H1 (cell line): ENCODE measurements around the gene CPM. TPM values are rescaled to one million over a fixed set of nuclear protein-coding genes. Genes with fewer than 3 reads are reported as not detected.

Experiments used
- CTCF ChIA-PET: fragments of 300-600 bp; sonication (Branson Sonifier 250); formaldehyde crosslinking; loops from one replicate; lab custom pipeline; 2021; ENCODE audit not compliant: partially characterized antibody; lab: Charles Lee
- POLR2A ChIA-PET: fragments of 300-600 bp; sonication (Branson Sonifier 250); formaldehyde crosslinking; loops from one replicate; lab custom pipeline; 2021; ENCODE audit warnings: inconsistent platforms; ENCODE audit not compliant: partially characterized antibody; lab: Charles Lee
- DNase-seq, 2 experiments: peaks; one replicate each; pipeline versions ENCODE4 v3.0.0 to v3.0.0-alpha.2; 2010 to 2022; ENCODE audit warnings: low spot score in 2 of 2, low read depth in 1 of 2, mixed read lengths in 1 of 2
- FAIRE-seq: peaks from 2 replicates; lab custom pipeline; 2011; peaks lifted over from hg19 to GRCh38; lab: Jason Lieb, UNC
- H2AFZ ChIP-seq: 2 replicates; pipeline ENCODE4 v1.8.1; 2012; ENCODE audit warnings: low read length, inconsistent platforms
- H2AK5ac ChIP-seq: 2 replicates; pipeline ENCODE4 v1.6.1; 2013; ENCODE audit warnings: low read depth, low read length
- H2BK120ac ChIP-seq: replicated peaks from 2 replicates; pipeline ENCODE3; 2013; ENCODE audit warnings: low read depth, low read length, inconsistent platforms
- H2BK12ac ChIP-seq: 2 replicates; pipeline ENCODE4 v1.6.1; 2013; ENCODE audit warnings: low read depth, low read length
- H2BK15ac ChIP-seq: 2 replicates; pipeline ENCODE4 v1.6.1; 2013; ENCODE audit warnings: low read length
- H2BK20ac ChIP-seq: 2 replicates; pipeline ENCODE4 v1.6.1; 2013; ENCODE audit warnings: low read length
- H2BK5ac ChIP-seq: 2 replicates; pipeline ENCODE4 v1.6.1; 2013; ENCODE audit warnings: low read depth, low read length
- H3K14ac ChIP-seq: 2 replicates; pipeline ENCODE4 v1.6.1; 2013; ENCODE audit warnings: inconsistent platforms; ENCODE audit not compliant: insufficient read length
- H3K18ac ChIP-seq: 2 replicates; pipeline ENCODE4 v1.6.1; 2013; ENCODE audit warnings: low read length; ENCODE audit errors: extremely low read depth
- H3K23ac ChIP-seq: 2 replicates; pipeline ENCODE4 v1.6.1; 2013; ENCODE audit warnings: inconsistent platforms; ENCODE audit not compliant: insufficient read length
- H3K23me2 ChIP-seq: 2 replicates; pipeline ENCODE4 v1.6.1; 2013; ENCODE audit warnings: low read depth, low read length
- H3K27ac ChIP-seq: 2 replicates; pipeline ENCODE4 v1.6.1; 2011; ENCODE audit warnings: low read depth, low read length, inconsistent platforms
- H3K27me3 ChIP-seq, 4 experiments: replicated peaks in 1 of 4; 1 replicate in 1 of 4; 2 replicates in 3 of 4; pipeline versions ENCODE4 v1.6.1 to v1.8.1; 2011 to 2013; ENCODE audit warnings: low read length in 3 of 4, mild to moderate bottlenecking in 3 of 4, inconsistent platforms in 2 of 4, mixed read lengths in 2 of 4, moderate library complexity in 1 of 4; ENCODE audit not compliant: control insufficient read depth in 3 of 4, insufficient read depth in 3 of 4; ENCODE audit errors: extremely low read depth in 1 of 4
- H3K36me3 ChIP-seq, 4 experiments: 2 replicates each; pipeline versions ENCODE4 v1.6.1 to v1.8.1; 2011 to 2013; ENCODE audit warnings: mild to moderate bottlenecking in 4 of 4, low read length in 3 of 4, moderate library complexity in 2 of 4, control low read depth in 1 of 4, inconsistent platforms in 1 of 4; ENCODE audit not compliant: insufficient read depth in 4 of 4, control insufficient read depth in 2 of 4
- H3K4ac ChIP-seq: replicated peaks from 2 replicates; pipeline ENCODE3; 2013; ENCODE audit warnings: low read length, low read depth, mixed read lengths, inconsistent platforms; ENCODE audit not compliant: insufficient read length
- H3K4me1 ChIP-seq, 4 experiments: replicated peaks in 1 of 4; 1 replicate in 1 of 4; 2 replicates in 3 of 4; pipeline versions ENCODE4 v1.6.1 to v1.8.1; 2011 to 2013; ENCODE audit warnings: low read length in 3 of 4, inconsistent platforms in 2 of 4, mixed read lengths in 1 of 4; ENCODE audit not compliant: insufficient read depth in 4 of 4, control insufficient read depth in 3 of 4
- H3K4me2 ChIP-seq, 2 experiments: 2 replicates each; pipeline versions ENCODE4 v1.6.1 to v1.8.1; 2011 to 2013; ENCODE audit warnings: low read depth in 2 of 2, low read length in 2 of 2, control low read depth in 1 of 2, inconsistent platforms in 1 of 2, mild to moderate bottlenecking in 1 of 2; ENCODE audit not compliant: insufficient read depth in 1 of 2
- H3K4me3 ChIP-seq, 4 experiments: fragments of 200-600, 300-600 bp in 1 of 4; sonication (generic), shearing (Covaris generic), sonication (Bioruptor Twin) in 1 of 4; 2 replicates each; pipeline versions ENCODE4 v1.5.1 to v1.8.1; 2011 to 2016; ENCODE audit warnings: low read length in 4 of 4, low read depth in 3 of 4, control low read depth in 2 of 4, inconsistent platforms in 2 of 4, mild to moderate bottlenecking in 2 of 4, mixed read lengths in 1 of 4, moderate library complexity in 1 of 4; ENCODE audit not compliant: insufficient read depth in 2 of 4; ENCODE audit errors: extremely low read depth in 1 of 4
- H3K56ac ChIP-seq: replicated peaks from 2 replicates; pipeline ENCODE3; 2013; ENCODE audit warnings: low read depth, mild to moderate bottlenecking, mixed read lengths, low read length, inconsistent platforms; ENCODE audit not compliant: insufficient read length
- H3K79me1 ChIP-seq: 2 replicates; pipeline ENCODE4 v1.6.1; 2013; ENCODE audit warnings: low read depth, low read length, control low read depth
- H3K79me2 ChIP-seq, 2 experiments: 2 replicates each; pipeline versions ENCODE4 v1.6.1 to v1.8.1; 2012 to 2013; ENCODE audit warnings: low read length in 2 of 2, mild to moderate bottlenecking in 2 of 2, inconsistent platforms in 1 of 2; ENCODE audit not compliant: insufficient read depth in 2 of 2, control insufficient read depth in 1 of 2
- H3K9ac ChIP-seq, 4 experiments: replicated peaks in 1 of 4; 1 replicate in 1 of 4; 2 replicates in 3 of 4; pipeline versions ENCODE4 v1.6.1 to v1.8.1; 2011 to 2013; ENCODE audit warnings: low read depth in 3 of 4, low read length in 3 of 4, control low read depth in 2 of 4, mild to moderate bottlenecking in 2 of 4, moderate library complexity in 2 of 4, inconsistent platforms in 1 of 4; ENCODE audit errors: extremely low read depth in 1 of 4
- H3K9me3 ChIP-seq, 2 experiments: 2 replicates each; pipeline versions ENCODE4 v1.6.1 to v1.8.1; 2012 to 2013; ENCODE audit warnings: mild to moderate bottlenecking in 2 of 2, moderate library complexity in 2 of 2, control low read depth in 1 of 2, inconsistent platforms in 1 of 2, low read depth in 1 of 2, low read length in 1 of 2, mixed read lengths in 1 of 2; ENCODE audit not compliant: insufficient read depth in 2 of 2
- H4K20me1 ChIP-seq, 2 experiments: replicated peaks in 1 of 2; 2 replicates each; pipeline versions ENCODE3 to v1.8.1; 2011 to 2013; ENCODE audit warnings: inconsistent platforms in 2 of 2, low read length in 2 of 2, mild to moderate bottlenecking in 1 of 2; ENCODE audit not compliant: insufficient read depth in 2 of 2, control insufficient read depth in 1 of 2
- H4K5ac ChIP-seq: 2 replicates; pipeline ENCODE4 v1.6.1; 2013; ENCODE audit warnings: low read length, low read depth, mixed read lengths, inconsistent platforms; ENCODE audit not compliant: insufficient read length
- H4K8ac ChIP-seq: 2 replicates; pipeline ENCODE4 v1.8.0; 2013; ENCODE audit warnings: mild to moderate bottlenecking, moderate library complexity, low read length, inconsistent platforms; ENCODE audit not compliant: insufficient read depth; ENCODE audit errors: extremely low read depth
- H4K91ac ChIP-seq: replicated peaks from 2 replicates; pipeline ENCODE3; 2013; ENCODE audit warnings: low read length, mixed read lengths, inconsistent platforms; ENCODE audit not compliant: insufficient read length
- CEBPB ChIP-seq: IDR thresholded peaks from 2 replicates; pipeline ENCODE4 v1.6.1; 2012; ENCODE audit warnings: low read depth, low read length
- CHD1 ChIP-seq: IDR thresholded peaks from 2 replicates; pipeline ENCODE4 v1.6.1; 2012; ENCODE audit warnings: low read depth, low read length, improper control_type of control experiment
- CTBP2 ChIP-seq: IDR thresholded peaks from 2 replicates; pipeline ENCODE4 v1.7.0; 2011; ENCODE audit warnings: borderline replicate concordance, mild to moderate bottlenecking, moderate library complexity, mixed read lengths, low read length; ENCODE audit not compliant: insufficient read depth, insufficient read length
- EGR1 ChIP-seq: IDR thresholded peaks from 2 replicates; pipeline ENCODE4 v1.6.1; 2011; ENCODE audit warnings: low read depth, low read length, borderline replicate concordance
- GTF2F1 ChIP-seq: IDR thresholded peaks from 2 replicates; pipeline ENCODE4 v1.6.1; 2012; ENCODE audit warnings: low read depth, low read length, improper control_type of control experiment, borderline replicate concordance
- KDM4A ChIP-seq: IDR thresholded peaks from one replicate; pipeline ENCODE4 v1.7.1; 2012; ENCODE audit warnings: low read depth, mild to moderate bottlenecking, moderate library complexity, low read length, inconsistent platforms; ENCODE audit not compliant: severe bottlenecking
- KDM5A ChIP-seq: fragments of 200-600 bp; IDR thresholded peaks from 2 replicates; pipeline ENCODE4 v1.7.1; 2012; ENCODE audit warnings: mild to moderate bottlenecking, low read length, inconsistent platforms, mixed read lengths
- ZNF274 ChIP-seq: IDR thresholded peaks from 2 replicates; pipeline ENCODE4 v1.7.0; 2012; ENCODE audit warnings: low read length, borderline replicate concordance; ENCODE audit errors: extremely low read depth
- polyA plus RNA-seq, 7 experiments: library from polyadenylated mRNA; depleted of rRNA in 3 of 7; stranded (reverse) in 5 of 7; unstranded in 2 of 7; fragments of >200 nt in 5 of 7; fragments of 200-250 nt in 2 of 7; gene quantifications; 1 replicate in 5 of 7; 2 replicates in 1 of 7; 4 replicates in 1 of 7; pipeline versions ENCODE4 v1.2.1 to v1.2.3, GENCODE V29; 2011 to 2013; ENCODE audit warnings: missing spikeins in 2 of 7, mixed read lengths in 2 of 7
- total RNA-seq: library from RNA; stranded (reverse); fragmentation: NEBNext Ultra II Directional; extraction: Animal tissue kit (Norgen Biotek cat#: 25700); gene quantifications from 2 replicates; pipeline ENCODE4 v1.2.1, GENCODE V29; 2021
- TF ChIP-seq, protein P1 (sequence below): IDR thresholded peaks from 2 replicates; pipeline ENCODE4 v1.6.1; 2011; ENCODE audit warnings: low read depth, mild to moderate bottlenecking, low read length; ENCODE audit not compliant: insufficient read depth
- TF ChIP-seq, protein P2 (sequence below): IDR thresholded peaks from 2 replicates; pipeline ENCODE4 v1.6.1; 2012; ENCODE audit warnings: low read length, inconsistent platforms

CPM gene
- total and polyA plus RNA-seq, 2 of the 8 experiments (the other 6 are each of a cell fraction or from before 2014, with no cell fraction given), result 0.33 to 3.1 TPM

DNA sequence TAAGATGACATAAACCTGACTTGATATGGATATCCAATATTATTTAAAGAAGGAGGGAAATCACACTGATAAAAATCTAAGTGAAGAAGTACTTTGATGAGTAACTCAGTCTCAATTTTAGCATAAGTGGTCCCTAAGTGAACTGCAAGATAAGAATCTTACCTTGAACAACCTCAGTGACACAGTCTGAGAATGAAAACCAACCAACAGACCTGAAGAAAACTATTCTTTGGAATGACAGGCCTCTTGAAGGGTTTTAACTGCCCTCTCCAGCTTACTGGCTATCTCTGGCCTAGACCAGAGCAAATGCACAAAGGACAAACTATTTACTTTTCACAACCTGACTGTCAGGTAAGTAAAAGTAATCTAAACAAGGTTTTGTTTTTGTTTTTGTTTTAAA, 44.7 kb downstream of the CPM start:
- no peaks in the 10 kb centered on the region for H3K9me3 ChIP-seq
- no peaks in the 10 kb centered on the region for H4K20me1 ChIP-seq
- H2BK20ac ChIP-seq, result no peak overlapping the region
- no peak for FAIRE-seq
- no peak overlapping the region for H3K14ac ChIP-seq
- no peak for DNase-seq
- no peak overlapping the region for H3K18ac ChIP-seq
- ChIA-PET CTCF (interaction anchor here (1.6 kb wide), 1 partner anchor 8 kb away, joined by 5 read pairs; no protein-coding TSS in a partner anchor), POLR2A (interaction anchor here (1.5 kb wide), 1 partner anchor 17 kb away, joined by 3 read pairs; no protein-coding TSS in a partner anchor)
- H3K23me2 ChIP-seq, result no peaks in the 10 kb centered on the region
- H2BK120ac ChIP-seq, result no peak overlapping the region
- H3K4me1 ChIP-seq, result no peaks in the 10 kb centered on the region
- no peaks in the 10 kb centered on the region for H3K79me2 ChIP-seq
- H2AFZ ChIP-seq, result no peak overlapping the region
- no peaks in the 10 kb centered on the region for H3K36me3 ChIP-seq
- H3K9ac ChIP-seq, result no peak overlapping the region
- no peak overlapping the region for H4K91ac ChIP-seq
- no peak overlapping the region for H4K8ac ChIP-seq
- H3K4me3 ChIP-seq, result no peak overlapping the region
- H2BK12ac ChIP-seq, result no peak overlapping the region
- no peak overlapping the region for H3K4ac ChIP-seq
- no peak overlapping the region for H2BK5ac ChIP-seq
- no peak overlapping the region for H3K56ac ChIP-seq
- no peak overlapping the region for H4K5ac ChIP-seq
- TF ChIP-seq CHD1 (no peak), KDM4A (no peak), CTBP2 (no peak), KDM5A (no peak), ZNF274 (no peak), EGR1 (no peak), CEBPB (no peak), GTF2F1 (no peak)
- TF ChIP-seq, protein P1, sequence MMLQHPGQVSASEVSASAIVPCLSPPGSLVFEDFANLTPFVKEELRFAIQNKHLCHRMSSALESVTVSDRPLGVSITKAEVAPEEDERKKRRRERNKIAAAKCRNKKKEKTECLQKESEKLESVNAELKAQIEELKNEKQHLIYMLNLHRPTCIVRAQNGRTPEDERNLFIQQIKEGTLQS, result no peak
- TF ChIP-seq, protein P2, sequence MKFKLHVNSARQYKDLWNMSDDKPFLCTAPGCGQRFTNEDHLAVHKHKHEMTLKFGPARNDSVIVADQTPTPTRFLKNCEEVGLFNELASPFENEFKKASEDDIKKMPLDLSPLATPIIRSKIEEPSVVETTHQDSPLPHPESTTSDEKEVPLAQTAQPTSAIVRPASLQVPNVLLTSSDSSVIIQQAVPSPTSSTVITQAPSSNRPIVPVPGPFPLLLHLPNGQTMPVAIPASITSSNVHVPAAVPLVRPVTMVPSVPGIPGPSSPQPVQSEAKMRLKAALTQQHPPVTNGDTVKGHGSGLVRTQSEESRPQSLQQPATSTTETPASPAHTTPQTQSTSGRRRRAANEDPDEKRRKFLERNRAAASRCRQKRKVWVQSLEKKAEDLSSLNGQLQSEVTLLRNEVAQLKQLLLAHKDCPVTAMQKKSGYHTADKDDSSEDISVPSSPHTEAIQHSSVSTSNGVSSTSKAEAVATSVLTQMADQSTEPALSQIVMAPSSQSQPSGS, result no peak
- no peak overlapping the region for H3K4me2 ChIP-seq
- no peak overlapping the region for H3K27ac ChIP-seq
- no peaks in the 10 kb centered on the region for H3K79me1 ChIP-seq
- no peak overlapping the region for H2AK5ac ChIP-seq
- H2BK15ac ChIP-seq, result no peak overlapping the region
- H3K27me3 ChIP-seq, result no peaks in the 10 kb centered on the region
- H3K23ac ChIP-seq, result no peak overlapping the region
